ENCODE data around the gene DNASE1L2. TPM values are rescaled to one million over a fixed set of nuclear protein-coding genes. Genes with fewer than 3 reads are reported as not detected.

DNASE1L2 gene
- total and polyA plus RNA-seq, 2 of the 4 experiments (the other 2 are of a cell fraction) = 0.18 to 0.75 TPM

GRCh38 chr16:2199621-2200139, 36.6 kb upstream of the DNASE1L2 start:
- Histone ChIP-seq H3K27me3 (ENCODE audit: control insufficient read depth, insufficient read depth, low read length) (peaks cover 53% of the 10 kb centered on the region), H4K91ac (ENCODE audit: insufficient read depth, low read depth, low read length) (no peak overlapping the region), H2AFZ (replicated peaks; ENCODE audit: low read length, poor library complexity) (no peak overlapping the region), H3K27ac (ENCODE audit: insufficient read depth, low read length) (no peak overlapping the region), H2BK5ac (ENCODE audit: low read depth, low read length, poor library complexity, severe bottlenecking) (no peak overlapping the region), H4K20me1 (ENCODE audit: insufficient read depth, low read length) (no peaks in the 10 kb centered on the region; the same call in 1 of the 2 replicates), H3K18ac (ENCODE audit: low read depth, low read length) (no peak overlapping the region), H3K9ac (ENCODE audit: low read depth, low read length) (no peak overlapping the region), H3K4ac (ENCODE audit: low read depth, low read length) (no peak overlapping the region), H3K14ac (replicated peaks; ENCODE audit: low read depth, low read length) (no peak overlapping the region), H2BK15ac (ENCODE audit: low read depth, low read length) (no peak overlapping the region), H3K4me1 (ENCODE audit: control insufficient read depth, insufficient read depth, low read length) (0 out of 2 replicates have a peak, but pooled peaks cover under 1% of the 10 kb centered on the region), H4K8ac (ENCODE audit: low read depth in 2 of 2, low read length in 2 of 2) (no peak overlapping the region), H2AK5ac (ENCODE audit: low read depth, low read length) (no peak overlapping the region), H3K9me1 (ENCODE audit: insufficient read depth, low read length) (peaks cover 2% of the 10 kb centered on the region; the same call in 1 of the 2 replicates), H3K56ac (ENCODE audit: extremely low read depth, insufficient read depth, low read length) (no peak overlapping the region), H3K4me2 (ENCODE audit: low read depth, low read length) (no peak overlapping the region), H3K4me3 (ENCODE audit: insufficient read depth, low read depth, low read length) (no peak overlapping the region), H3K9me3 (ENCODE audit: control insufficient read depth, insufficient read depth, low read length) (no peaks in the 10 kb centered on the region), H3K23ac (ENCODE audit: low read depth, low read length) (no peak overlapping the region), H4K5ac (ENCODE audit: low read depth, low read length) (no peak overlapping the region), H3K79me1 (ENCODE audit: low read depth in 1 of 2, low read length in 2 of 2) (peaks cover 0 to 2% of the 10 kb centered on the region in 2 experiments; a peak in 1 of 4 replicates), H2BK120ac (ENCODE audit: low read depth, low read length) (no peak overlapping the region), H2BK20ac (ENCODE audit: low read depth, low read length) (no peak overlapping the region), H3K36me3 (ENCODE audit: control insufficient read depth, insufficient read depth, low read length) (no peaks in the 10 kb centered on the region), H2AK9ac (replicated peaks; ENCODE audit: low read depth, low read length, poor library complexity) (no peak overlapping the region)
- WGBS, 2 experiments (ENCODE audit: extremely low coverage in 2 of 2, insufficient read length in 1 of 2) = 59% methylated on average over 8 of the region's 14 CpGs; no CpG with 5 or more reads in 1 of the 2 experiments
- ChIA-PET CTCF (no interaction called here), POLR2A (ENCODE audit: unreplicated experiment) (no interaction called here)
- no peak for DNase-seq
- intact Hi-C loops (cut with micrococcal nuclease) (no loop called here), dilution Hi-C loops (cut with HindIII; ENCODE audit: low sequenced_read_pairs, unreplicated experiment) (no loop called here), in situ Hi-C loops (cut with MboI; ENCODE audit: low sequenced_read_pairs) (no loop called here)
- ATAC-seq (ENCODE audit: low read depth) = no peak
- TF ChIP-seq BHLHE40 (IDR thresholded peaks at IDR 0.05; ENCODE audit: low read depth, low read length) = no peak
- no peak for TF ChIP-seq CHD1 (IDR thresholded peaks at IDR 0.05; ENCODE audit: low read depth, low read length)
- no peak for TF ChIP-seq FOS (IDR thresholded peaks at IDR 0.05; ENCODE audit: low read depth, low read length)
- TF ChIP-seq SMC3 (IDR thresholded peaks at IDR 0.05; ENCODE audit: low read depth, low read length) = no peak
- TF ChIP-seq ELK1 (IDR thresholded peaks at IDR 0.05; ENCODE audit: borderline replicate concordance, low read depth, low read length) = no peak
- no peak for TF ChIP-seq CEBPB (IDR thresholded peaks at IDR 0.05; ENCODE audit: low read depth, low read length)
- TF ChIP-seq MXI1 (IDR thresholded peaks at IDR 0.05; ENCODE audit: borderline replicate concordance, low read depth, low read length) = no peak
- TF ChIP-seq MAFK (IDR thresholded peaks at IDR 0.05; ENCODE audit: low read depth, low read length) = no peak
- TF ChIP-seq MAZ (IDR thresholded peaks at IDR 0.05; ENCODE audit: borderline replicate concordance, low read depth, low read length) = no peak
- no TSS peak for BruUV-seq (replicated peaks)

Data from IMR-90 (cell line).